Stimulated activated CD8-positive, alpha-beta memory T cell treated with anti-CD3 and anti-CD28 coated beads, Interleukin-7, amount 100 ng/mL, for 1 hour (primary cell): ENCODE measurements around the gene MPDZ.

Source experiments
- DNase-seq, 2 donors: peaks; one replicate each; pipeline ENCODE4 v3.0.0-alpha.2; 2020; ENCODE audit warnings: low read depth in 2 of 2

The MPDZ gene

DNA sequence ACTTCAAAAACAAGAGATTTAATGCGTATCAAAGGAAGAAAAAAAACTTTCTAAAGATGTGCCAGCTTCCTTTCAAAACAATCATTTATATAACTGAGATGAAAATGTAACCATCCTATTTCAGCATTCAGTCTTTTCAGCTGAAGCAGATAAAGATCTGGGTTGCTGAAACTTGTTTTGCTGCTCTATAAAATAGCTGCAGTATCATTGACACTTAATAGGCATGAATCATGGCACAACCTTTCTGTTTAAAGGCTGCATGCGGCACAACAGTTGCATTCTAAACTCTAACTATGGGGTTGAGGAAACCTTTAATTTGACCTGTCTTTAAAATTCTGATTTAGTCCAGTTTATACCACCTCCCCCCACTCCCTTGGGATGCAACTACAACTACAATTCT is 196.7 kb downstream of the MPDZ start:
- DNase-seq: no peak

DNA sequence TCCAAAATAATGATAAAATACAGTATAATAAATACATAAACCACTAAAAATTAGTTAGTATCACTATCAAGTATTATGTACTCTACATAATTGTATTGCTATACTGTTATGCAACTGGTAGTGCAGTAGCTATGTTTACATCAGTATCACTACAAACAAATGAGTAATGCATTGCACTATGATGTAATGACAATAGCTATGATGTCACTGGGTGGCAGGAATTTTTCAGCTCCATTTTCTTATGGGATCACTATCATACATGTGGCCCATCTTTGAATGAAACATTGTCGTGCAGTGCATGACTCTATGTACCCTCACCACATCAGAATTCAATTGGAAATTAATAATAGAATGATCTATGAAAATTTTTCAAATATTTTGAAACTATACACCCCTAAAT is 201.3 kb downstream of the MPDZ start:
- DNase-seq: no peak

DNA sequence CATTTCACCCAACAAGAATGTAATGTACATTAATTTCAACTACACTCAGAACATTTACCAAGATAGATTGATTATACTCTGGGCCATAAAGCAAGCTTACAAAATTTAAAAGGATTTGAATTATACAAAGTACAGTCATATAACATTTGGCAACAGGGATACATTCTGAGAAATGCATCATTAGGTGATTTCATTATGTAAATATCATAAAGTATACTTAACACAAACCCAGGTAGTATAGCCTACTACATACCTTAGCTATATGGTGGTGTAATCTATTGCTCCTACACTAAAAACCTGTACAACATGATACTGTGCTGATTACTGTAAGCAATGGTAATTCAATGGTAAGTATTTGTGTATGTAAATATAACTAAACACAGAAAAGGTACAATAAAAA is 202.9 kb downstream of the MPDZ start:
- no peak for DNase-seq

DNA sequence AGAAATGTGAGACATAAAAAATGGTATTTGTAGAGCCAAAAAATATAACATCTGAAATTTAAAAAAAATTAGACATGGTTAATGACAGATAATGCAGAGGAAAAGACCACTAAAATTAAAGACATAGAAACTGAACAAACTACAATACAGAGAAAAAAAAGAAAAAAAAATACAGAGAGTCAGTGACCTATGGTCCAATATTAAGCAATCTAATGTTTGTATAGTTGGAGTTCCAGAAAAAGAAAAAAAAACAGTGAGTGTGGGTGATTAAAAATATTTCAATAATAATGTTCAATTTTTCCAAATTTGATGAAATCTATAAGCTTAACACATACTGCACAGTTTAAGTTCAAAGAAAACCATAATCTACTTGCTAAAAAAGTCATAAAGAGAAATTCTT is 207.6 kb downstream of the MPDZ start:
- DNase-seq: no peak

DNA sequence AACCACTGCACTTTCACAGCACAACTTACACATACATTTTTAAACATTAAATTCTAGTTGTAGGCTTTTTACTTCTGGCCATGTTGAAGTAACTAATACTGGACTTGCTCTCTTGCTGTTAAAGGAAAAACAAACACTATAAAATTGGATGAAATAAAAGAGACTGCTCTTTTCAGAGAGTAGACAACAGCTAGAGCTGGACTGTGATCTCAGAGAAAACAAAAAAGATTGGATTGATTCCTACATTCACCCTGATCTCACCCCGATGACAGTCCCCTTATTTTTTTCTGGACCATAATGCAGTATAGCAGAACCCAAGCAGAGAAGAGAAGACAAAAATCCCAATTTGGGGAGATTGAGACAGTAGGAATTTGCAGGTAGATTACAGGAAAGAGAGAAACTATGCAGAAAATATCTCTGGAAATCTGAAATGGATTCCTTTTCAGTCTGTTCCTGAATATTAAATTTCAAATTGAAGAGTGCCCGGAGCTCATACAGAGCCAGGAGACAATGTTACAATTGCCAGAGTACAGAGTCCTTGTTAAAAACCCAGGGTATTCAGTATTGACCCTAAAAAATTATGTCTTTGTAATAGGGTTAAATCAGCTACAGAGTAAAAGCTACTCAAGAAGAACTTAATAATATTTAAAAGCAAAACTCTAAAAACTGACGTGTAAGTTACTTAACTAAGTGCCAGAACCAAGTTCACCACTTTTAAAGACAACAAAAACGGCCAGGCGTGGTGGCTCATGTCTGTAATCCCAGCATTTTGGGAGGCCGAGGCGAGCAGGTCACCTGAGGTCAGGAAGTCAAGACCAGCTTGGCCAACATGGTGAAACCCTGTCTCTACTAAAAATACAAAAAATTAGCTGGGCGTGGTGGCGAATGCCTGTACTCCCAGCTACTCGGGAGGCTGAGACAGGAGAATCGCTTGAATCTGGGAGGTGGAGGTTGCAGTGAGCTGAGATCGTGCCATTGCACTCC is 208.6 kb downstream of the MPDZ start:
- no peak for DNase-seq

DNA sequence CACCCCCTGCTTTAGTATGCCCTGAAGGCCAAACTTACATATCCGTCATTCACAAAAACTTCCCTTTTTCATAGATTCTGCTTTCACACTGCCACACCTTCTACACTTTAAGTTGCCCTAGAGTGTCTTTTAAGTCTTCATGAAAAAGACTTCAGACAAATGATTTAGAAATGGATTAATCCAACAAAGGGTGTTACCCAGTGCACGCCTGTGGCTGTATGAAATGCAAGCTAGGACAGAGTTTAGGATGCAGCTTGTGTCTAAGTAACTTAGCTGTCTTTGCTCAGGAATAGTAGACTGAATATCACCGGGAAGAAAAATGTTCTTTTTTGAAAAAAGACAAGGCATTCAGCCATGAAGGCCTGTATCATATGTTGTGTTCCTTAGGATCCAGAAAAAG is 210.0 kb downstream of the MPDZ start:
- no peak for DNase-seq

DNA sequence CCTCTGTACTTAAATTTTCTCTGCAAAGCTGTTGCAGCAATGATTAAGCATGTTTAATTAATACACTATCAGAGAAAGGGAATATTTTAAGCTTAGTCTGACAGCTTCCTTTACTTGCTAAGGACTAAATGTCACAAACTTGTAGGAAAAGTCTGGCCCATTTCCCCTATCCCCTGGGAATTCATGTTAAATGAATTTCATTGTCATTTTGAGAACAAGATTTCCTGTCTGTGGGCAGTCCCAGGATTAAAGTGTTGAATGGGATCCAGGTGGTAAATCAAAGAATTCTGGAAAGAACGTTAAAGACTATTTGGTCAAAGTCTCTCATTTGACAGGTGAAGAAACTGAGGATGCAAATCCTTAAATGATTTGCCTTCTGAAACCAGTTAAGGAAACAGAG is 214.8 kb downstream of the MPDZ start:
- no peak for DNase-seq

DNA sequence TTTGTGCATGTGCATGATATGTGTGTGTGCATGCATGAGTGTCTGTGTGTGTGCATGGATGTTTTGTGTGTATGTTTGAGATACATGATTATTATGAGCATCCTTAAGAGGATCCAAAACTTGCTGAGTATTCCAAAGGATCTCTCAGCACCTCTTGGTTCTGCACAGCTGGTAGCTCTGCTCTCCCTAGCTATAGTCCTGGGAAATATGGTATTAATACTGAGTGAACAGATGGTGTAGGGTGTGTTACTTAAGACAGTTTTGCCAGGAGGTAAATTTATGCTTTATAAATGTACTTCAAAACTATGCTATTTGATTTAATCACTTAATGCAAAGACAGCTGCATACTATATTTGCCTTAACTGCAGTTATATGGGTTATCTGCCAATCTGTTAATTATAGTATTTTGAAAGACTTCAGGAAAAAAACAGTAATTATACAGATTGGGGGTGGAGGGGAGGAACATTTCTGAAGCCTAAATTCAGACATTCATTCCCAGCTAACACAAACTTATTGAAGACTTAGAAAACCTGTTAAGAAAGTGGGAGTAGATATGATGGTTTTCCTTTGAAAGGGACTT is 215.5 kb downstream of the MPDZ start:
- DNase-seq: no peak

DNA sequence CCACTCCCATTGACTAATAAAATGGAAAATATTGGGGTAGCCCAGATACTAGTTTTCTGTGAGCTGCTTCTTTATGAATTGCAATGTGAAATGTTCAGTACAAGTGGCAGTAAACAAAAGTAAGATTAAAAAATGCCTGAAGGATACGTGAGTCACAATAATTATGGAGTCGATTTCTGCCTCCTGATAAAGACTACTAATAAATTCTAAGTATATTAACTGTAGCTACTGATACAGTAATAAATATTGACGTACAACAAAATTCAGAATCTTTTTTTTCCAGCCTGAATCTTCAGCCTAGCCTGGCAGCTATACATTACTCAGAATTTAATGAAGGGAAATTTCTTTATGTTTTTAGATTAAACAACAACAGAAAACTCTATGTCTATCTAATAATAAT is 218.1 kb downstream of the MPDZ start:
- DNase-seq: no peak
